Measurements from ENCODE around the gene C8A. TPM values are rescaled to one million over a fixed set of nuclear protein-coding genes. Genes with fewer than 3 reads are reported as not detected.

The C8A gene
- total RNA-seq, 1 donor from 2014 or later: not detected

- DNase-seq: no peak
- TF ChIP-seq CTCF (IDR thresholded peaks at IDR 0.05; ENCODE audit: borderline replicate concordance): no peak
- H3K4me3 ChIP-seq: peak overlapping the region; percentile 59
- H3K4me1 ChIP-seq: peaks cover 26% of the 10 kb centered on the region
- no peaks in the 10 kb centered on the region for H3K36me3 ChIP-seq
- no peaks in the 10 kb centered on the region for H3K27me3 ChIP-seq (ENCODE audit: low read depth)
- peak overlapping the region; percentile 92 for H3K27ac ChIP-seq (replicated peaks)
- peaks cover 13% of the 10 kb centered on the region for H3K9me3 ChIP-seq (replicated peaks)
- intact Hi-C loops (cut with micrococcal nuclease): no loop called here
Measured at GRCh38 chr1:56816264-56816663, 38.3 kb upstream of the C8A start.

- Histone ChIP-seq H3K4me3 (peak overlapping the region; percentile 59), H3K36me3 (no peaks in the 10 kb centered on the region), H3K27ac (replicated peaks) (peak overlapping the region; percentile 92), H3K27me3 (ENCODE audit: low read depth) (no peaks in the 10 kb centered on the region), H3K4me1 (peaks cover 29% of the 10 kb centered on the region), H3K9me3 (replicated peaks) (peaks cover 13% of the 10 kb centered on the region)
- DNase-seq: no peak
- TF ChIP-seq CTCF (IDR thresholded peaks at IDR 0.05; ENCODE audit: borderline replicate concordance): no peak
- intact Hi-C loops (cut with micrococcal nuclease): no loop called here
Measured at GRCh38 chr1:56816909-56817308, 37.7 kb upstream of the C8A start.

GRCh38 chr1:56817716-56818463 lies 36.7 kb upstream of the C8A start:
- peaks cover 13% of the 10 kb centered on the region for H3K9me3 ChIP-seq (replicated peaks)
- no peaks in the 10 kb centered on the region for H3K36me3 ChIP-seq
- DNase-seq: no peak
- peak overlapping the region; percentile 92 for H3K27ac ChIP-seq (replicated peaks)
- peaks cover 23% of the 10 kb centered on the region for H3K4me1 ChIP-seq
- peak overlapping the region; percentile 59 for H3K4me3 ChIP-seq
- no peak for TF ChIP-seq CTCF (IDR thresholded peaks at IDR 0.05; ENCODE audit: borderline replicate concordance)
- intact Hi-C loops (cut with micrococcal nuclease): no loop called here
- no peaks in the 10 kb centered on the region for H3K27me3 ChIP-seq (ENCODE audit: low read depth)

GRCh38 chr1:56819387-56819899 lies 35.2 kb upstream of the C8A start, which contains the start of gene FYB2:
Gene FYB2, minus strand, starts transcription at chr1:56819404. Its CDS starts 114 bp downstream, at chr1:56819290.
- Histone ChIP-seq H3K4me3 (peak within 1 kb of the TSS; percentile 59), H3K4me1 (peaks cover 23% of the 10 kb centered on the region), H3K36me3 (no peaks in the 10 kb centered on the region), H3K9me3 (replicated peaks) (peaks cover 8% of the 10 kb centered on the region), H3K27me3 (ENCODE audit: low read depth) (no peaks in the 10 kb centered on the region), H3K27ac (replicated peaks) (peak within 1 kb of the TSS; percentile 92)
- no peak for TF ChIP-seq CTCF (IDR thresholded peaks at IDR 0.05; ENCODE audit: borderline replicate concordance)
- intact Hi-C loops (cut with micrococcal nuclease): no loop called here
- DNase-seq: peak; percentile 22

- intact Hi-C loops (cut with micrococcal nuclease): loop anchor here (5.0 kb wide), 1 partner anchor 64 kb away; no protein-coding TSS in a partner anchor
- H3K27me3 ChIP-seq (ENCODE audit: low read depth): no peaks in the 10 kb centered on the region
Measured at GRCh38 chr1:56820755-56821461, 33.7 kb upstream of the C8A start.

More at GRCh38 chr1:56820755-56821461, 33.7 kb upstream of the C8A start:
- H3K36me3 ChIP-seq: no peaks in the 10 kb centered on the region
- peak; percentile 74 for DNase-seq
- H3K9me3 ChIP-seq (replicated peaks): no peaks in the 10 kb centered on the region
- no peak overlapping the region for H3K4me3 ChIP-seq
- H3K4me1 ChIP-seq: peaks cover 23% of the 10 kb centered on the region
- TF ChIP-seq CTCF (IDR thresholded peaks at IDR 0.05; ENCODE audit: borderline replicate concordance): peak; percentile 95
- no peak overlapping the region for H3K27ac ChIP-seq (replicated peaks)

Data from left ventricle myocardium inferior (tissue), 1 donor.